Panc1 (cell line): ENCODE data around the gene GRID2. TPM values are rescaled to one million over a fixed set of nuclear protein-coding genes. Genes with fewer than 3 reads are reported as not detected.

Source experiments
- ATAC-seq: fragments of 200-7000 bp; cut with Tn5 transposase; 2 replicates; pipeline ENCODE4 v1.9.1; 2020; ENCODE audit warnings: mild to moderate bottlenecking, moderate library complexity
- BruUV-seq: library from RNA; stranded (reverse); fragments of 400-500 nt; replicated peaks from 2 replicates; lab custom pipeline; 2021; lab: Mats Ljungman, UMichigan
- CTCF ChIA-PET: fragments of 300-600 bp; sonication (Branson Sonifier 250); formaldehyde crosslinking; loops from one replicate; lab custom pipeline; 2022; ENCODE audit warnings: antibody characterized with exemption; lab: Charles Lee
- POLR2A ChIA-PET: fragments of 300-600 bp; sonication (Branson Sonifier 250); formaldehyde crosslinking; loops from one replicate; lab custom pipeline; 2022; ENCODE audit warnings: antibody characterized with exemption; lab: Charles Lee
- DNase-seq: peaks from one replicate; pipeline ENCODE4 v3.0.0-alpha.2; 2010; ENCODE audit warnings: low read depth, low spot score
- H3K27ac ChIP-seq: 2 replicates; pipeline ENCODE4 v1.5.1; 2011; ENCODE audit warnings: mild to moderate bottlenecking, low read length, inconsistent platforms
- H3K27me3 ChIP-seq: fragments of 200-500 bp; sonication (Bioruptor generic); 2 replicates; pipeline ENCODE4 v1.6.0; 2014; ENCODE audit warnings: low read length, inconsistent platforms; ENCODE audit not compliant: control insufficient read depth, insufficient read depth
- H3K36me3 ChIP-seq: fragments of 200-500 bp; sonication (Bioruptor generic); 2 replicates; pipeline ENCODE4 v1.5.1; 2014; ENCODE audit warnings: inconsistent platforms, mild to moderate bottlenecking, low read length, moderate library complexity; ENCODE audit not compliant: control insufficient read depth, insufficient read depth
- H3K4me1 ChIP-seq: 2 replicates; pipeline ENCODE4 v1.5.1; 2011; ENCODE audit warnings: inconsistent platforms, mild to moderate bottlenecking, low read length, moderate library complexity; ENCODE audit not compliant: control insufficient read depth, insufficient read depth
- H3K4me3 ChIP-seq, 2 experiments: 2 replicates each; pipeline ENCODE4 v1.5.1; 2011 to 2012; ENCODE audit warnings: low read depth in 2 of 2, low read length in 2 of 2, mild to moderate bottlenecking in 2 of 2, inconsistent platforms in 1 of 2, moderate library complexity in 1 of 2
- H3K9me3 ChIP-seq: fragments of 200-500 bp; sonication (Bioruptor generic); 2 replicates; pipeline ENCODE4 v1.5.1; 2014; ENCODE audit warnings: low read depth, mild to moderate bottlenecking, inconsistent platforms, low read length, moderate library complexity; ENCODE audit not compliant: control insufficient read depth, insufficient read depth
- CTCF ChIP-seq: fragments of 450-650 bp; IDR thresholded peaks from 2 replicates; pipeline ENCODE4 v1.5.1; 2017; ENCODE audit warnings: mild to moderate bottlenecking
- POLR2AphosphoS5 ChIP-seq: IDR thresholded peaks from 2 replicates; pipeline ENCODE4 v1.6.1; 2012; ENCODE audit warnings: mild to moderate bottlenecking, low read depth, low read length, moderate library complexity
- REST ChIP-seq, 2 experiments: IDR thresholded peaks; 2 replicates each; pipeline ENCODE4 v1.6.1; 2011 to 2012; ENCODE audit warnings: low read depth in 2 of 2, control low read depth in 1 of 2, low read length in 1 of 2, mild to moderate bottlenecking in 1 of 2, moderate library complexity in 1 of 2; ENCODE audit not compliant: insufficient read depth in 1 of 2
- SIN3A ChIP-seq: IDR thresholded peaks from 2 replicates; pipeline ENCODE4 v1.6.1; 2012; ENCODE audit warnings: low read depth, mild to moderate bottlenecking, low read length, moderate library complexity, borderline replicate concordance; ENCODE audit not compliant: insufficient read depth
- TCF7L2 ChIP-seq: IDR thresholded peaks from 2 replicates; pipeline ENCODE4 v1.6.1; 2011; ENCODE audit warnings: mild to moderate bottlenecking, low read depth, low read length, inconsistent platforms
- in situ Hi-C: cut with HindIII; loops from 2 replicates; pipeline ENCODE4 v1.10.0; 2016; ENCODE audit warnings: low sequenced_read_pairs, low pct_unique_long_range_greater_than_20kb
- intact Hi-C: fragments of 100-400 bp; cut with micrococcal nuclease; formaldehyde crosslinking; loops from one replicate; pipeline ENCODE4 v1.10.0; 2022; ENCODE audit not compliant: unreplicated experiment
- total RNA-seq: library from RNA; stranded (reverse); gene quantifications from one replicate; pipeline ENCODE4 v1.2.1, GENCODE V29; 2021; ENCODE audit not compliant: unreplicated experiment

The GRID2 gene
- total RNA-seq, 1 experiment from 2014 or later: 0.08 TPM

GRCh38 chr4:92359491-92359890, 55.7 kb downstream of the GRID2 start:
- ATAC-seq (no peak), DNase-seq (no peak)
- intact Hi-C loops (no loop called here), in situ Hi-C loops (no loop called here)
- TF ChIP-seq TCF7L2: no peak
- no peak for TF ChIP-seq POLR2AphosphoS5
- TF ChIP-seq SIN3A: no peak
- no peak for TF ChIP-seq CTCF
- TF ChIP-seq REST (IDR thresholded peaks at IDR 0.05; ENCODE audit: insufficient read depth in 1 of 2, low read depth in 2 of 2, low read length in 1 of 2): no peak
- ChIA-PET POLR2A (no interaction called here), CTCF (no interaction called here)
- Histone ChIP-seq H3K27ac (no peak overlapping the region), H3K27me3 (no peaks in the 10 kb centered on the region), H3K4me1 (no peaks in the 10 kb centered on the region), H3K36me3 (no peaks in the 10 kb centered on the region), H3K9me3 (no peaks in the 10 kb centered on the region), H3K4me3 (no peak overlapping the region)
- BruUV-seq: no TSS peak

GRCh38 chr4:92362028-92362427, 58.3 kb downstream of the GRID2 start:
- Histone ChIP-seq H3K4me1 (no peaks in the 10 kb centered on the region), H3K27me3 (no peaks in the 10 kb centered on the region), H3K9me3 (no peaks in the 10 kb centered on the region), H3K27ac (no peak overlapping the region), H3K36me3 (no peaks in the 10 kb centered on the region), H3K4me3 (no peak overlapping the region)
- DNase-seq: no peak
- CTCF ChIA-PET: no interaction called here
- intact Hi-C loops (no loop called here), in situ Hi-C loops (no loop called here)
- ATAC-seq: no peak
- TF ChIP-seq REST (IDR thresholded peaks at IDR 0.05; ENCODE audit: insufficient read depth in 1 of 2, low read depth in 2 of 2, low read length in 1 of 2) (no peak), SIN3A (no peak), POLR2AphosphoS5 (no peak), TCF7L2 (no peak), CTCF (no peak)
- no TSS peak for BruUV-seq
- POLR2A ChIA-PET: no interaction called here
